ENCODE measurements around the gene ARHGAP26. TPM values are rescaled to one million over a fixed set of nuclear protein-coding genes. Genes with fewer than 3 reads are reported as not detected.

The ARHGAP26 gene
- total and polyA plus RNA-seq, 2 donors (not counting 3 experiments of a cell fraction or from before 2014, with no cell fraction given) = 3.1 to 16.2 TPM

- H3K9me1 ChIP-seq (replicated peaks; ENCODE audit: control insufficient read depth, extremely low read depth, insufficient read depth, low read length) = no peaks in the 10 kb centered on the region
- intact Hi-C loops (cut with micrococcal nuclease) (no loop called here), dilution Hi-C loops (cut with MboI; ENCODE audit: extremely low pct_ligation_motif_present, low sequenced_read_pairs) (no loop called here)
- ChIA-PET CTCF (interaction anchor here (1.1 to 1.4 kb wide), 2 partner anchors 12 to 15 kb away, joined by 3 to 7 read pairs; no protein-coding TSS in a partner anchor), POLR2A (no interaction called here)
- no peaks in the 10 kb centered on the region for H3K79me2 ChIP-seq (ENCODE audit: control insufficient read depth, insufficient read depth, low read length)
- H3K36me3 ChIP-seq (ENCODE audit: control insufficient read depth in 2 of 2, extremely low read depth in 1 of 2, insufficient read depth in 2 of 2, low read length in 2 of 2) = no peaks in the 10 kb centered on the region
- BruUV-seq (replicated peaks) = no TSS peak
- H3K4me3 ChIP-seq (replicated peaks in 1 of 3; ENCODE audit: insufficient read depth in 1 of 3, low read depth in 1 of 3, low read length in 3 of 3) = no peak overlapping the region
- DNase-seq (ENCODE audit: low read depth, low spot score) = no peak
- H3K27me3 ChIP-seq (ENCODE audit: control insufficient read depth in 2 of 2, insufficient read depth in 2 of 2, low read length in 2 of 2) = no peaks in the 10 kb centered on the region
- H3K27ac ChIP-seq (ENCODE audit: insufficient read depth, low read depth, low read length) = no peak overlapping the region
- no peak overlapping the region for H2AFZ ChIP-seq (ENCODE audit: low read depth, low read length)
- H3K9ac ChIP-seq (replicated peaks; ENCODE audit: extremely low read depth, insufficient read depth, low read length) = no peak overlapping the region
- H3K4me1 ChIP-seq (ENCODE audit: control insufficient read depth, extremely low read depth, insufficient read depth, low read length) = no peaks in the 10 kb centered on the region
- no peak overlapping the region for H3K4me2 ChIP-seq (ENCODE audit: insufficient read depth, low read length)
- no peaks in the 10 kb centered on the region for H4K20me1 ChIP-seq (replicated peaks; ENCODE audit: control insufficient read depth, extremely low read depth, insufficient read depth, low read length)
- no peaks in the 10 kb centered on the region for H3K9me3 ChIP-seq (replicated peaks; ENCODE audit: control insufficient read depth, insufficient read depth, low read length)
- FAIRE-seq = no peak
- TF ChIP-seq JUN (IDR thresholded peaks at IDR 0.05; ENCODE audit: borderline replicate concordance, insufficient read depth, insufficient read length, low read depth) (no peak), POLR2AphosphoS5 (IDR thresholded peaks at IDR 0.05; ENCODE audit: insufficient read depth, low read depth, low read length) (no peak), FOS (IDR thresholded peaks at IDR 0.05; ENCODE audit: borderline replicate concordance, insufficient read depth, low read length) (no peak), MYC (IDR thresholded peaks at IDR 0.05; ENCODE audit: low read depth, low read length) (no peak), MAX (IDR thresholded peaks at IDR 0.05; ENCODE audit: insufficient read depth, insufficient read length) (no peak), POLR2A (IDR thresholded peaks at IDR 0.05; ENCODE audit: low read depth, low read length) (no peak), CTCF (IDR thresholded peaks at IDR 0.05; ENCODE audit: extremely low read depth in 1 of 2, insufficient read depth in 1 of 2, low read depth in 1 of 2, low read length in 2 of 2) (no peak), EZH2 (IDR thresholded peaks at IDR 0.05; ENCODE audit: borderline replicate concordance, low read depth, low read length, severe bottlenecking) (no peak), GATA2 (IDR thresholded peaks at IDR 0.05; ENCODE audit: insufficient read depth, insufficient read length, low read depth, low read length) (no peak)
These were observed 398.1 kb downstream of the ARHGAP26 start for GRCh38 chr5:143168171-143168741.
